ENCODE results near the gene SYNGR2.
A peak's percentile ranks its signal among the peaks of the same experiment; 100 is the strongest.

SYNGR2 gene, protein sequence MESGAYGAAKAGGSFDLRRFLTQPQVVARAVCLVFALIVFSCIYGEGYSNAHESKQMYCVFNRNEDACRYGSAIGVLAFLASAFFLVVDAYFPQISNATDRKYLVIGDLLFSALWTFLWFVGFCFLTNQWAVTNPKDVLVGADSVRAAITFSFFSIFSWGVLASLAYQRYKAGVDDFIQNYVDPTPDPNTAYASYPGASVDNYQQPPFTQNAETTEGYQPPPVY

GRCh38 chr17:78168242-78168902, at the start of gene SYNGR2:
Gene SYNGR2 (plus strand): TSS chr17:78168581. CDS start chr17:78168617, 36 bp downstream.
- peak; percentile 16 for DNase-seq

DNA sequence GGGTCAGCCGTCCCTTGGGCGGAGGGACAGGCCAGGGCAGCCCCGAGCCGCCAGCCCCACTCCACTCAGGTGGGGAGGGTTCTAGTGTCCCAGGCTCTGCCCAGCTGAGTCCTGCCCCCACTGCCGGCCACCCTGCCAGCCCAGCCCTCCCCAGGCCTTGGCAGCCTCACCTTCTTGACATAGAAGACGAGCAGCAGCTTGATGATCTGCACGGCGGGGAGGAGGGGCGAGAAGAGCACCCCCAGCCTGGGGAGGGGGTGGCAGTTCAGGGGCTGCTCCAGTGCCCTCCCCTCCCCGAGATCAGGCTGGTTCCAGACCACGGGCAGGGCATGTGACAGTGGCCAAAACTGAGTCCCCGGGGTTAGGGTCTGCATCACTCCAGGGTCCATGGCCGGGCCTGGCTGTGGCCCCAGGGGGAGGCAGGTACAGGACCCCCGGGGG, 49.6 kb upstream of the SYNGR2 start:
- DNase-seq = no peak

DNA sequence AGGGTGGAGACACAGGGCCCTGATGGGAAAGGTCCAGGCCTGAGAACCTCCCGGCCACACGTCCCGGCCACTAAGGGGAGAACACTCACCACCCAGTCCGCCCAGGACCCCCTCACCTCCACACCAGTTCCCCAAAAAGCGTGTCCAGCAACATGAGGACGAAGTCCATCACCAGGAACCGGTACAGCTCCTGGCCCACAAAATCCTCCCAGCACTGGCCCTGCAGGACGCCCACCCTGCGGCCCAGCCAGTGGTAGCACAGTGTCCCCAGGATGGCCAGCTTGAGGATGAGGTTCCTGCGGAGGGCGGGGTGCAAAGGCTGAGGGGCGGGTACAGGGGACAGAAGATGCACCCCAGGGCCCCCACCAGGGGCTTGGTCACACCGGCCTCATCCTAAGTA, 47.8 kb upstream of the SYNGR2 start:
- no peak for DNase-seq

DNA sequence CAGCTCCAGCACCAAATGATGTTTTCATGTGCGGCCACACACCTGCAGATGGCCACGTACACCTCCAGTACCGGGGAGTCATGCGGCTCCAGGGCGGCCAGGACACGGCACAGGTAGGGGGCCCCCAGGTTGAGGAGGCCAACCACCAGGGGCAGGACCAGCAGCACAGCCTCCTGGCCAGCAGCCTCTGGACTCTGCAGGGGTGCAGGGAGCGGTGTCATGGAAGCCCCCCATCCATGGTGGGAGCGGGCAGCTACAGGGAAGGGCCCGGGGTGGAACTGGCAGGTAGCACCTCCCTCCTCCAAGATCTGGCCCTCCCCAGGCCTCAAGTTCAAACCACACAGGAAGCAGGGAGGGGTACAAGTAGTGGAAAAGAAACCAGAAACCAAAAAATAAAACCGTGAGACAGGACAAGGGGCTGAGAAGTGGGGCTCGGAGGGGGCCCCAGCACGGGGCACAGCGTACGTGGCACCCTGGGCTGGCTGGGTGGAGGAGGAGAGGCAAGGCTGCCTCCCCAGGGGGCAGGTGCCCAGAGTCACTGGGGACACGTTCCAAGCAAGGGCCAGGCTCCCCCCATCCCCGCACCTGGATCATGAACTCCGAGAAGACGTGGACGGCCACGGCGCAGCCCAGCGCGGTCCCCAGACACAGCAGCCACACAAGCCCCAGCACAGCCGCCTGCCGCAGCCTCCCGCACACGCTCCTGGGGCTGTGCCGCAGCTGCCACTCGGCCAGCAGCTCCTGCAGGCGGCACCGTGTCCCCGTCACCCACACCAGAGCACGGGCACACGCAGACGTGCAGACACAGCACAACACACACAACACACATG, 47.2 kb upstream of the SYNGR2 start:
- DNase-seq = no peak

GRCh38 chr17:78121801-78122215, 46.6 kb upstream of the SYNGR2 start:
- DNase-seq = no peak

- no peak for DNase-seq
Observed at GRCh38 chr17:78122216-78122930, 46.0 kb upstream of the SYNGR2 start.

GRCh38 chr17:78122931-78123249, 45.5 kb upstream of the SYNGR2 start:
- DNase-seq = no peak

DNA sequence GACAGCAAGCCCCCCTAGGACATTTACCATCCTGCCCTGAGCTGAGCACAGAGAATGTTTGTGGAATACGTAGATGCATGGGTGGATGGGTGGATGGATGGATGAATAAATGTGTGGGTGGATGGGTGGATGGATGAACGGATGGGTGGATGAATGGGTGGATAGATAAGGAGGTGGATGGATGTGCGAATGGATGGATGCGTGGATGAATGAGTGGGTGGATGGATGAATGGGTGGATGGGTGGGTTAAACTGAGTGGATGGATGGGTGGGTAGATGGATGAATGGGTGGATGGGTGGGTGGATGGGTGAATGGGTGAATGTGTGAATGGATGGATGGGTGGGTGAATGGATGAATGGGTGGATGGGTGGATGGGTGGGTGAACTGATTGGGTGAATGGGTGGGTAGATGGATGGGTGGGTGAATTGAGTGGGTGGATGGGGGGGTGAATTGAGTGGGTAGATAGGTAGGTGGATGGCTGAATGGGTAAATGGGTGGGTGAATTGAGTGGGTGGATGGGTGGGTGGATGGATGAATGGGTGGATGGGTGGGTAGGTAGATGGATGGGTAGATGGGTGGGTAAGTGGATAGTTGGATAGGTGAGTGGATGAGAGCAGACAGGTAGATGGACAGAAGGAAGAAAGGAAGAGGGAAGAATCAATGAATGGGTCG, 45.0 kb upstream of the SYNGR2 start:
- DNase-seq = no peak

DNA sequence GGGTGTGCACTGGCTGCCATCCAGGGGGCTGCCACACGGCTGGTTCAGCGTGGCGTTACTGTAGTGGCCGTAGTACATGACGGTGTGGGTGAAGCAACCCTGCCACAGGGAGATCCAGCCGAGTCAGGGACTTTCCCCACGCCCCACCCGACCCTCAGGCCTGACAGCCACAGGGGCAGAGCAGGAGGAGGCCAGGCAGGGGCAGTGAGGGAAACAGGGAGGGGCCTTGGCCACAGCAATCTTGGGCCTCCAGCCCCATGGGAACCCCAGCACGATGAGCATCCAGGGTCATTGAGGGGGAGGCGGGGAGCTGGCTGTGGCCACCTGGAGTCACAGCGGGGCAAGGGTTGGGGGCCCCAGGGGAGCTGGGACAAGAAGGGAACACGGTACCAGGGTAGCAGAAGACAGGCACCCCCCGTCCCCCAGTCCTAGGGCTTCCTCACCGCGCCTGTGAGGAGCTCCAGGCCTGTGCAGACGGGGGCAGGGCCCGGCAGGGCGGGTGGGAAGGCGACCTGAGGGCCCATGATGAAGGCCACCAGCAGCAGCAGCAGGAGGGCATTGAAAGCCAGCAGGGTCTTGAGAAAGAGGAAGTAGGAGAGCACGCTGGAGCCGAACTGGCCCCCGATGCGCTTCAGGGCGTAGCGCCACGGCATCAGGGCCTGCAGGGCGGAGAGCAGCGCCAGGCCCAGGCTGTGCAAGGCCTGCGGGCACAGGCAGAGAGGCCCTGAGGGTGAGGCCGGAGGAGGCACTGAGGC, 44.1 kb upstream of the SYNGR2 start:
- DNase-seq = no peak

GRCh38 chr17:78124836-78125137, 43.6 kb upstream of the SYNGR2 start:
- DNase-seq = no peak

GRCh38 chr17:78125138-78125913, 43.1 kb upstream of the SYNGR2 start:
- no peak for DNase-seq

DNA sequence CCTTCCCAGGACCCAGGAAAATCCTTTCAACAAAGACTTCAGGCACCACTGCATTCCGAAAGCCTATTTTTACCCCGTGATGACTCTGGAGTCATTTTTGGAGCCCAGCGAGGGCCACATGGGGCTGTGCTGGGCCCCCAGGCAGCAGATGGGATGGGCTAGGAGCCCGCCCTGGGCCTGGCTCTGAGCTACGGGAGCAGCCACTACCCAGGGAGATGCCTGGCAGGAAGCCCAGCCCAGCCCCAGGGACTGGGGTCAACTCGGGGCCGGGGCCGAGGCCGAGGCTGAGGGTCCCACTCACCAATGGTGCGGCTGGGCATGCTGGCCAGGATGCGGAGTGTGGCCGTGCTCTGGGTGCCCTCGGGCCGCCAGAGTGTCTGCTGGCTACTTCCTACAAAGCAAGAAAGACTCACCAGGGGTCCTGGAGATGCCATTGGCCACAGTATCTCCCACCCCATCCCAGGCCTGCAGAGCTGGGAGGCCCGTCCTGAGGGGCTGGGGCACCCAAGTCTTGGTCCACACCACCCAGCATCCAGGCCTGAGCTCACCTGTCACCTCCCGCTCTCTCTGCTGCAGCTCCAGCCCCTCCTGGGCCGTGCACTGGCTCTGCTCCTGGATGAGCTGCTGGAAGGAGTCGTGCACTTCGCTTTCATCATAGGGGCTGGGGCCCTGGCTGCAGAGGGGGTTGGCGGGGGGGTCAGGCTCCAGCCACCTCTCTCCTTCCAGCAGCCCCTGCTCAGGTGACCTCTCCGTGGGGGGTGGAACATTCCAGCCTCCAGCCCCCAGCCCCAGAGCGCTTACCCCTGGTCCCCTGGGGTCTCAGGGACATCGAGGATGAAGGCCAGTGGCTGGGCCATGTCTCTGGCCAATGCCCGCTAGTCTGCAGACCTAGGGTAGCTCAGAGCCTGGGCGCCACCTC, 42.1 kb upstream of the SYNGR2 start:
- no peak for DNase-seq

DNA sequence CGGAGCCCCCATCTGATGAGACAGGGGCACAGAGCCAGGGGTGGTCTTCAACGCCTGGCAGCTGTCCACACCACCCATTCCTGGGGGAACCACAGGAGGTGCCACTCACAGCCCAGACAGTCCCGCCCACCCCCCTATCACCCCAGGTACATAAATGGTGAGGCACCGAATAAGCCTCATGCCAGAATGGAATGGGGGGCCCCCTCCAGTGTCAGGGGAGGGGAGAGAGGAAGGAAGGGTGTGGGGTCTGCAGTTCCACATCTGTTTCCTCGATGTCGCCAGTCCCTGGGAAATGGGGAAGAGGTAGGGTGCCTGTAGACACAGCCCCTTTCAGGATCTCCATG, 41.5 kb upstream of the SYNGR2 start:
- no peak for DNase-seq

DNA sequence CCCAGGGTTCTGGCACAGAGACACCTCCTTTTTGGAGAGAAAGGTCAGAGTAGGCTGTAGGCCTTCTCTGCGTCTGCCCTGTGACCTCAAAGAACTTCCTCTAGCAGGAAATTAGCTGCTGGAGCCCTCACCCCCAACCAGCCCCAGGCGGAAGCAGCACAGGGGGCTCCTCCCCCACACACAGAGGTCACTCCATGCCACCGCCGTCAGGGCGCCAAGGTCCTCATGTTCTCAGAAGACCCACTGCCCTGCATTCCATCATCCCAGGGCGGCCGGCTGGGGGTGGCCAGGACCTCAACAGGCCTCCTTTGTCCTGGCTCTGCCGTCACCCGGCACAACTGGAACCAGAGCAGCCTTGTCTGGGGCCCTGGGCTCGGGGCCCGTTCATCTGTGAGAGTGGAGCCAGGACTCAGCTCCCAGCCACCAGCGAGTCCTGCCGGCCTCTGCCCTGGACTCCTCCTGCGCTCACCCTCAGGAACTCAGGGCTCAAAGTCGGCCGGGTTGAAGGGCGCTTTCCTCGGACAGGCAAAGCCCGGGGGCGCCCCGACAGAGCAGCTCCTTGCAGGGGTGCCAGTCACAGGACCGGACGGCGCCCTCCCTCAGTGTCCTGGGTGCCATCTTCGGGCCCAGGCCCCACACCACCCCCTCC, 41.0 kb upstream of the SYNGR2 start:
- DNase-seq = no peak

DNA sequence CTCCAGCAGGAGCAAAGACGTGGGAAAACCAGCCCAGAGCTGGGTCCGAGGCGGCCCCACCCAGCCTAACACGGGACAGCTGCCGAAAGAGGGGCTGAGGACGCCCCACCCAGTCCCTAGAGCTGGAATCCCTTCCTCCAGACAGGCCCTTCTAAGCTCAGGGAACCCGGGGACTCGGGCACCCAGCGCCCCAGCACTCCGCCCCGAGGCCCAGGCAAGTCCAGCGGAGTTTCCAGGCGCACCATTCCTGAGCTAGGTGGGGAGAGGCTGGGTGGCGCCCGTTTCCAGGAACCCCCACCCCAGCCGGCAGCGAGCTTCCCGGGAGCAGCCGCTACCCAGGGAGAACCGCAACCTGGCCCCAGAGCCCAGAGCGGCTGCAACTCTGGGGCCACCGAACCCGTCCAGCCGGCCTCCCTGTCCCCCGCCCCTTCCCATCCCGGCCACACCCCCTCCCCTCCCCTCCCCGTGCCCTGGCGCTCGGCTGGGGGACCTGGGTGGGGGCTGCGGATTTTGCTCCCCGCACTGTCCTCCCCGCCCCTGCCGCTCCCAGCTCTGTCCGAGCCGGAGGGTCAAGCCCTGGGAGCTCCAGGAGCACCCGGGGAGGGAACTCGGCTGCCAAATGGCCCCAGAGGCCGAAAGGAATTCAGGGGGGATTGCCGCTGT, 40.4 kb upstream of the SYNGR2 start:
- DNase-seq = no peak

- no peak for DNase-seq
Observed at GRCh38 chr17:78128551-78129350, 39.6 kb upstream of the SYNGR2 start, which contains the start of gene TMC6. Gene TMC6 (minus strand): TSS chr17:78128755. CDS start chr17:78126832, 1,923 bp downstream.

GRCh38 chr17:78129351-78130089, 38.9 kb upstream of the SYNGR2 start:
- DNase-seq = no peak

DNA sequence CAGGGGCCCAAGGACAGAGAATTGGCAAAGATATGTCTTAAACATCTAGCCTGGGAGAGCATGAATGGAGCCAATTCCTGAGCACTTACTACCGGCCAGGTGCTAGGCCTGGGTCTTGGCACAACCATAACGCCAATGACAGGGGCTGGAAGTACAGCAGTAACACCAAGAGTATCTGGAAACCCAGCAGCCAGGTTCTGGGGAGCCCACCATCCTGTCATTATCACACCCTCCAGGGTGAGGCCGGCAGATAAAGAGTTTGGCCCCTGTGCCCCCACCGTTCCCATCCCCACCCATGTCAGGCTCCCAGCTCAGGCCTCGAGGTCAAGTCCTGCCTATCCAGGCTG, 38.3 kb upstream of the SYNGR2 start:
- no peak for DNase-seq
